Measurements from ENCODE around the gene CDK2AP2.

Gene CDK2AP2

GRCh38 chr11:67463186-67463585, 44.8 kb downstream of the CDK2AP2 start:
- no peak for DNase-seq (ENCODE audit: low spot score)
- TF ChIP-seq CTCF (conservative IDR thresholded peaks at IDR 0.05; ENCODE audit: low read depth) = no peak
- POLR2A ChIA-PET (ENCODE audit: low non-redundant PET) = interaction anchor here (0.9 kb wide), 1 partner anchor 16 kb away, joined by 3 read pairs; no protein-coding TSS in a partner anchor
- CTCF ChIA-PET = no interaction called here
- peak overlapping the region; percentile 96 for H3K27ac ChIP-seq

GRCh38 chr11:67458266-67458665, 49.7 kb downstream of the CDK2AP2 start:
- TF ChIP-seq CTCF (conservative IDR thresholded peaks at IDR 0.05; ENCODE audit: low read depth) = no peak
- POLR2A ChIA-PET (ENCODE audit: low non-redundant PET) = no interaction called here
- no peak for DNase-seq (ENCODE audit: low spot score)
- CTCF ChIA-PET = interaction anchor here (1.0 kb wide), 1 partner anchor 8 kb away, joined by 3 read pairs; no protein-coding TSS in a partner anchor
- no peak overlapping the region for H3K27ac ChIP-seq

GRCh38 chr11:67457453-67457852, 50.5 kb downstream of the CDK2AP2 start:
- no peak for TF ChIP-seq CTCF (conservative IDR thresholded peaks at IDR 0.05; ENCODE audit: low read depth)
- DNase-seq (ENCODE audit: low spot score) = no peak
- CTCF ChIA-PET = no interaction called here
- no peak overlapping the region for H3K27ac ChIP-seq
- POLR2A ChIA-PET (ENCODE audit: low non-redundant PET) = no interaction called here
